HG02970 (cell line): Measurements from ENCODE around the gene PABPC3.

Source experiments
- ATAC-seq: cut with Tn5 transposase; IDR thresholded peaks from one replicate; pipeline ENCODE4 v1.9.1; 2021; ENCODE audit warnings: mild to moderate bottlenecking, moderate library complexity, moderate number of reproducible peaks; ENCODE audit not compliant: unreplicated experiment, low FRiP score

Gene PABPC3

GRCh38 chr13:25095851-25096453 lies at the start of gene PABPC3:
PABPC3 (plus strand) TSS chr13:25096136; CDS start chr13:25096199, 63 bp downstream.
- ATAC-seq: no peak

DNA sequence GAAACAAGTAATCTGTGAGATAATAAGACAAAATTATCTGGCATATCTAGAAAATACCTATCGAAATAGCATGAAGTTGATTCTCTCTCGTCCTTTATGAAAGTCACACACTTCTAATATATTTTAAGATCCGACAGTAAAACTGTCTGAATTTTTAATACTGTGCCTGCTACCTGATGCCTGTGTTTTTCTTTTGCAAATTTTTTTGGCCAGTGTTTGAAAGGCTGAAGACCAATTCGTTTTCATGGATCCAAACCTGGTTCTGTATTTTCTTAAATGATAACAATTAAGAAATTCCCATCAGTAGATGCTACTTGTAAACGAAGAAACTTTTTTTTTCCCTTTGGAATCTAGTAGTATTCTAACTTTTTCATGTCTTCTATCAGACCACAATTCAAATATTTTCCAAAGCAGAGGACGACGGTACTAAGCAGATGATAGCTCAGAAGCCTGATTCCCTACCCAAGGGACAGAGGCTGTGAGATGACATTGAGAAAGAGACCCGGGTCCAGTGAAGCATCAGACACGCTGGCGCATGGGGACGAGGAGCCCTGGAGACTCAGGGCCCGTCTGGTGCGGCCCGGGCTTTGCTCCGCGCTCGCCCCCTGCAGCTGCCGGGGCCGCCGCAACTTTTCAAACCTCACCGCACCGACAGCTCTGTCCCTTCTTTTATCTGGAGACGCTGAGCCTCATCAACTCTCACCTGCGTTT lies 49.5 kb upstream of the PABPC3 start:
- no peak for ATAC-seq

DNA sequence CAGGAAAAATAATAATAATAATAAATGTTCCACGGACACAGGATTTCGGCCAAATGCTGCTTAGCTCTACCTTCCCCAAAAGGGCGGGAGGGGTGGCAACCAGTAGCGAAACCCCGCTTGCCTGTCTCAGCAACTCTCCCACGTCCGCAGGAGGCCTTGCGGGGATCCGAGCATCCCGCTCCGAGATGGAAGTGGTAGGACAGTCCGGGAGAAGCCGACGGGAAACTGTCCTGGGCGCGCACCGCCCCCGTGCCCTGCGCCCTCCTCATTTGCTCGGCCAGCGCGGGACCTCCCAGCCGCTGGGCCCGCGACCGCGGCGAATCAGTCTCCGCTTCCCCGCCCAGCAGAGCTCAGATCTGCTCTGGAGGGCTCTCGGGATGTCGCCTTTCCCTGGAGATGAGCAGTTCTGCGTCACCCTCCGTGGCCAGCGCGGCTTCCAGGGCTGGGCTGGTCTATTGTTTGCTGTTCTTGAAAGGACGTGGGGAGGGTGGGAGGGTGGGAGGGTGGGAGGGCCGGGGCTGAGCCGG lies 48.9 kb upstream of the PABPC3 start:
- no peak for ATAC-seq

DNA sequence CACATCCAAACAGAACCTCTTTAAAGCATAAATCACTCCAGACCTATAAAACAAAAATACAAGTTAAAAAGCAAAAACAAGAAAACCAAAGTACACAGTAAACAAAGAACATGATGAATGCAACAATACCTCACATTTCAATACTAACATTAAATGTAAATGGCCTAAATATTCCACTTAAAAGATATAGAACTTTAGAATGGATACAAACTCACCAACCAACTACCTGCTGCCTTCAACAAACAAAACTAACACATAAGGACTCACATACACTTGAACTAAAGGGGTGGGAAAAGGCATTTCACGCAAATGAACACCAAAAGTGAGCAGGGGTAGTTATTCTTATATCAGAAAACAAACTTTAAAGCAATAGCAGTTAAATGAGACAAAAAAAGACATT lies 44.9 kb upstream of the PABPC3 start:
- ATAC-seq: no peak

DNA sequence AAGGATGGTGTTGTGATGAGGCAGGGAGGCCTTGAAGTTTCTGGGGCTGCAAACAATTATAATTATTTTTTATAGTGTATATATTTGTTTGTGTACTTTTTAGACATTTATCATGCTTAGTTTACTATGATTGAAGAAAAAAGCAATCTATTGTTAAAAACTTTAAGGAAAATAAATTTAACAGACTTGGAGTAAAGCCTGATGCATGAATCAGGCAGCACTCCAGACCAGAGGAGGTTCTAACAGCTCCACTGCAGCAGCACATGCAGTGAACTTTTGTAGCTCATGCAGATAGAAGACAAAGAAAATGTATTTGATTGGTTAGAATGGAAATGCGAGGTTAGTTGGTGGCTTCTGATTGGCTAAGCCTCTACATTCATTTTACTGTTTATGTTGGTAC lies 36.8 kb upstream of the PABPC3 start:
- no peak for ATAC-seq

GRCh38 chr13:25059958-25060357 lies 36.0 kb upstream of the PABPC3 start:
- no peak for ATAC-seq

DNA sequence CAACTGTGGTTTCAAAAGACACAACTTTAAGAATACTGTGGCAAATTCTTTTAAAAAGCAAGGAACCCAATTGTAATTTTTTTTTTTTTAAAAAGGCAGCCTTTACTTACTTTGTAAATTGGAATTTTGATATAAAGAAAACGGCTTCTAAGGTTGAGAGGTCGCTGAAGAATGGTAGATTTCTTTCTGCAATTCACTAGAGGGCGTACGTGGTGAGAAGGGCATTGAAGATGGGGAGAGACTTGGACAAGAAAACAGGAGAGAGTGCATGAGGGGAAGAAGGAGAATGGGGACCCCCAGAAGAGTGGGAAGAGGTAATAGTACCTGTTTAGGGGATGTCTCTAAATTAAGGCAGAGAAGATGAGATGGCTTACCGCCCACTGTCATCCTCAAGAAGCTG lies 33.5 kb upstream of the PABPC3 start:
- ATAC-seq: no peak

GRCh38 chr13:25064396-25064795 lies 31.5 kb upstream of the PABPC3 start:
- ATAC-seq: no peak

DNA sequence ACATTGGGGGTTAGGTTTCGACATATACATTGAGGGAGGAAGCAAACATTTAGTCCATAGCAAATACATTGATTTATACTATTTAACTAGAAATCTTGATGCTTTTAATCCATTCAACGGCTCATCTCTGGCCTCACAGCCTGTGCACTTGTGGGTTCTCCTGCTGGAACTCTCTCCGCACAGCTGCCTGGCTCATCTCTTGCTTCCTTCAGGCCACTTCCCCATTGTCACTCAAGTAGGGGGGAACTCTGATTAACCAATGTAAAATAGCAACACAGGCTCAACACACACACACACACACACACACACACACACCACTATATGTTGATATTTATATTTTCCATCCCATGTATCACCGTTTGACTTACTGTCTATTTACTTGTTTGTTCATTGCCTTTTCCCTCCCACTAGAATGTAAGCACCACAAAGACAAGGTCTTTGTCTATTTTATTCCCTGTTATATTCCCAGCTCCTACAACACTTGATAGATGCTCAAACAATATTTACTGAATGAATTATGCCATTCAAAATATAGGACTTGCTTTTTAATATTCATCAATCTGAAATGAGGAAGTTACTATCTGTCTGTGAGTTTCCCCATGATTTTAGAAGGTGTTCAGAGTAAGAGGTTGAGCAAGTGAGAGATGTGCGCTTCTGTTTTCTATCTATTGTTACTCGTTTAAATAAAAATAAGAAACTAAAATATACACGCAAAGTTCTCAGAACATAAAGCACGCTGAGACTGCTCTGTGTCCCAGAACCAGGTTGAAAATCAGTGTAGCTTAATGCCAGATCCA lies 29.8 kb upstream of the PABPC3 start:
- no peak for ATAC-seq

- no peak for ATAC-seq
These were observed 28.9 kb upstream of the PABPC3 start for GRCh38 chr13:25067064-25067463.

DNA sequence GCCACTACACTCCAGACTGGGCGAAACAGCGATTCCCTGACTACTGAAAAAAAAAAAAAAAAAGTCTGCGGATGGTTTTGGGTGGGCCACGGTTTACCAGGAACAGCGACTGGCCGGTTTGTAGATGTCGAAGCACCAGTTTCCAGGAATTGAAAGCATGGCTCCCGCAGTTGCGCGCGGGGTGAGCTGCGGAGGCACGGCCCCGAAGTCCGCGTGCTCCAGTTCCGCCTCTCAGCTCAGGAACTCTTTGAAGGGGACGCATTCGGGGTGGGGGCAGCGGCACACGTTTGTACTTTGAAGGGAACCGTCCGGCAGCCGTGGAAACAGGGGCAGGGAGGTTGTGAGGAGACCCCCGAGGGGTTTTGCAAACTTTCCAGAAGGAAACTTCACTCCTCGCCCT lies 27.1 kb upstream of the PABPC3 start:
- ATAC-seq: no peak

- no peak for ATAC-seq
These were observed 26.7 kb upstream of the PABPC3 start for GRCh38 chr13:25069236-25069635.

DNA sequence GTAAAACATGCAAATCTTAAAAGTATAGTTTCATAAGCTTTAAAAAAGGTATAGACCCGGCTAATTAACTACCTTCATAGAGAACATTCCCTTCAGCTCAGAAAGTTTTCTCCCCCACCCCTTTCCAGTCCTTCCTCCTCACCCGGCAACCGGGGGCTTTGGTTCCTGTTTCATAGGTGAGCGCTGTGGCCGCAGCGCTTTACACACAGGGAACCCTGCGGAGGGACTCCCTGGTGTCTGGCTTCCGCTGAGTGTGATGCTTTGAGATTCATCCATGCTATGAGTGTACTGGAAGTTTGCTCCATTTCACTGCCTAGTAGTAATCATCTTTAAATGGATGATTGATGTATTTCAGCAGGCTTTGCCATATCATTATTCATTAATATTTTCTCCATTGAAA lies 26.0 kb upstream of the PABPC3 start:
- no peak for ATAC-seq

DNA sequence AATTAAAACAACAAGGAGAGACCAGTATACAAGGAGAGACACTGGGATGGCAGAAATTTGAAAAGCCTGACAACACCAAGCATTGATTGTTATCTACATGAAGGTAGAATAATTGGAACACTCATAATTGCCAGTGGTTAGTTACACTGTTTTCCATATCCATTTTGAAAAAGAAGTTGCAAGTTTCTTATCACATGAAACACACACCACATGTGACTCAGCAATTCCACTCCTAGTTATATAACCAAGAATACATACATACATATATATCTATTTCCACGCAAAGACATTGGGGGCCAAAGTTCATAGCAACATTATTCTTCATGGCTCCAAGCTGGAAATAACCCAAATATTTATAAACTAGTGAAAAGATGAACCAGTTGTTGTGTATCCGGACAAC lies 15.2 kb upstream of the PABPC3 start:
- ATAC-seq: no peak

DNA sequence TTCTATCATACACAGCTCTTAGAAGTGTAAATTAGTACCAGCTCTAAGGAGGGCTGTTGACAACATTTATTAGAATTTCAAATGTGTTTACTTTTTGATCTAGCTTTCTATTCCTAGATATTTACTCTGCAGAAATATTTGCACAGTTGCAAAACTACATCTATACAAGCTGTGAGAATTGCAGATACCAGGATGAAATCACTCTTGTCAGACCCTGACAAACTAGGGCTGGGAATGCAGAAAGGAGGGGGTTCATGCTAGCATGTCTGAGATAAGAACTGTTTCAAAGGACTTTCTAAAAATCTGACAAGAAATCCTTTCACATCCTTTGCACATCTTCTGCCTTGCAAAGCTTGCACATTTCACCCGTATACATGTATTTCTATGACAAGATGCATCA lies 11.8 kb upstream of the PABPC3 start:
- ATAC-seq: no peak

DNA sequence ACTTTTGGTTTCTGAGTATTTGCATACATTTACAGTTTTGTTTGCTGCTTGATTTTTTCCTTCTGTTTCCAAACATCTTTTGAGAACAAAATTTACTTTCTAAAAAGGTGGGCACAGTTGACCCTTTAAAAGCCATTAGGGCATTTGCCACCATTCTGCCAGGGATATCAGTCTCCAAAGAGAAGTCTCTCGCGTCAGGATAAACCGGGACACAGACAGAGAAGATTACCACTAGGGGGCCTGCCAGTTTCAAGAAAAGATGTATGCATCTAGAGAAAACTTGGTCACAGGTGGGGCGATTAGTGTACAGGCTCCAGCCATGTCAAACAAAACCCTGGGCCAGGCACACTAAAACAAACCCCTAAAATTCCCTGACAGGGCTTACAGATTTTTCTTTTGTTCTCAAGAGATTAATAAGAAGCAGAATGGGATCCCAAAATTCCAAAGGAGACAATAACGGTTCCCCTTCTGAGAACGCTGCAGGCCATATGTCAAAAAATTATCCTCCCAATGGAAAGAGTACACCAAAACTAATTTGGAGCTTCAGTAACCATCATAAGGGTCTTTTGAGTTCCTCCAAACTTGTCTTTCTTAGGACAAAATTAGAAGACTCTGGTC lies 10.7 kb upstream of the PABPC3 start:
- no peak for ATAC-seq

DNA sequence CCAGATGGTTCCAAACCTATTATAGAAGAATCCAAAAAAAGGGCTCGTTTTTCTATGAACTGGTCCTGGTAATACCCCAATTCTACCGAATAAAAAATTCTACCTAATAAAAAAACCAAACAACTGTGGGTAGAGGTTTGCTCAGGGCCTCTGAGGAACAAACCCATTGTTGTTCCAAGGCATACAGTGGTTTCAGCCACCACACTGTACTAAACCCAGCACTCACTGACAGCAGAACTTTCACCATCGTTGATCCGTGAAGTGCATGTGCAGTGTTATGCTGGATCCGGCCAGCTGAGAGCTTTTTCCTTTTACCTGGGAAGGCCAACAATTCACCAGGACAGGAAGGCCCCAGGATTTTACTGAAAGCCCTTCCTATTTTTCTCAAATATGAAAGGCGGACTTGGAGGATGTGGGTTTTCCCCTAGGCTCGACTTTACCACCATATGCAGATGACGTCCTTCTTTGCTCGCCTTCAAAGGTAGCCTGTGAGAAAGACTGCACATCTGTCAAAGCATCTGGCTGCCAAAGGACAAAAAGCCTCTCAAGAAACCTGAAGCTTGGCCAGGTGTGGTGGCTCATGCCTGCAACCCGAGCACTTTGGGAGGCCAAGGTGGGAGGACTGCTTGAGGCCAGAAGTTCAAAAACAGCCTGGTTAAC lies 7.2 kb upstream of the PABPC3 start:
- no peak for ATAC-seq

GRCh38 chr13:25097426-25097825 lies 1.5 kb downstream of the PABPC3 start:
- ATAC-seq: no peak

GRCh38 chr13:25103711-25104110 lies 7.8 kb downstream of the PABPC3 start:
- ATAC-seq: no peak

DNA sequence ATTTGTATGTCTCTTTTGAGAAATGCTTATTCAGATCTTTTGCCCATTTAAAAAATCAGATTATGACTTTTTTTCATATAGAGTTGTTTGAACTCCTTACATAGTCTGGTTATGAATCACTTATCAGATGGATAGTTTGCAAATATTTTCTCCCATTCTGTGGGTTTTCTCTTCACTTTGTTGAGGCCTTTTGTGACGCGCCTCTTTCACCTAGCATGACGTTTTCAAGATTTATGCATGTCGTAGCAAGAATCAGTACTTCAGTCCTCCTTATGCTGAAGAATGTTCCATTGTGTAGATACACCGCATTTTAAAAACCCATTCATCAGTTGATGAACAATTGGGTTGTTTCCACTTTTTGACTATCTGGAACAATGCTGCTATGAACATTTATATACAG lies 13.4 kb downstream of the PABPC3 start:
- no peak for ATAC-seq
